GM12878 (cell line): ENCODE results near the gene UBE2J2.

Experiments
- BCL11A ChIP-seq: IDR thresholded peaks from 2 replicates; pipeline ENCODE4 v1.6.1; 2011; ENCODE audit warnings: low read depth, low read length
- CBFB ChIP-seq: IDR thresholded peaks from 2 replicates; pipeline ENCODE4 v1.6.1; 2016; ENCODE audit warnings: antibody characterized with exemption, low read depth
- CREB1 ChIP-seq: IDR thresholded peaks from 2 replicates; pipeline ENCODE4 v1.6.1; 2012; ENCODE audit warnings: low read depth, mild to moderate bottlenecking, inconsistent platforms
- FOXM1 ChIP-seq: IDR thresholded peaks from 2 replicates; pipeline ENCODE4 v1.6.1; 2012; ENCODE audit warnings: low read depth, mild to moderate bottlenecking, inconsistent platforms, low read length, moderate library complexity
- JUND ChIP-seq: IDR thresholded peaks from 2 replicates; pipeline ENCODE4 v1.6.1; 2012; ENCODE audit warnings: low read depth, mild to moderate bottlenecking, low read length, improper control_type of control experiment, moderate library complexity
- MTA2 ChIP-seq: fragments of 450-650 bp; IDR thresholded peaks from 2 replicates; pipeline ENCODE4 v1.6.1; 2016; ENCODE audit warnings: low read depth, mild to moderate bottlenecking, moderate library complexity
- STAT1 ChIP-seq: fragments of 450-650 bp; conservative IDR thresholded peaks from 2 replicates; pipeline ENCODE4 v1.6.1; 2014; ENCODE audit warnings: antibody characterized with exemption, mild to moderate bottlenecking
- SUZ12 ChIP-seq: fragments of 200-600 bp; sonication (generic); IDR thresholded peaks from one replicate; pipeline ENCODE4 v1.6.1; 2018; ENCODE audit warnings: antibody characterized with exemption, mild to moderate bottlenecking; ENCODE audit not compliant: unreplicated experiment
- TF ChIP-seq, protein P1 (sequence below): fragments of 450-650 bp; IDR thresholded peaks from 2 replicates; pipeline ENCODE4 v1.6.1; 2017; ENCODE audit warnings: mild to moderate bottlenecking, moderate library complexity
- TF ChIP-seq, protein P2 (sequence below), 3 experiments: IDR thresholded peaks in 2 of 3; conservative IDR thresholded peaks in 1 of 3; 2 replicates each; pipeline ENCODE4 v1.5.1; 2011; ENCODE audit warnings: low read depth in 3 of 3, low read length in 3 of 3, mild to moderate bottlenecking in 3 of 3, control low read depth in 2 of 3, moderate library complexity in 2 of 3, inconsistent platforms in 1 of 3, mixed read lengths in 1 of 3; ENCODE audit not compliant: control insufficient read depth in 2 of 3, insufficient read depth in 1 of 3; ENCODE audit errors: extremely low read depth in 1 of 3

DNA sequence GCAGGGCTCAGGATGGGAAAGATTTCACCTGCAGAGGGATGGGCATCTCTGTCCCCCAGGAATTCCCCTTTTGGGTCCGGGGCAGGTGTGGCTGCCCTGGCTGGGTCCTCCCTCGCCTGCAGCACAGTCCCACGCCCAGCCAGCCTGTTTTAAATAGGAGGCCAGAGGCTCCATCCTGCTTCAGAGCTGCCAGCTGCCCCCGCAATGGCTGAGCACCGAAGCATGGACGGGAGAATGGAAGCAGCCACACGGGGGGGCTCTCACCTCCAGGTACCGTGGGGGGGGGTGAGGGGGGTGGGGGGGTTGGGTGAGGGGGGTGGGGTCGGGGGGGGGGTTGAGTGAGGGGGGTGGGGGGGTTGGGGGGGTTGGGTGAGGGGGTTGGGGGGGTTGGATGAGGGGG is 10.2 kb upstream of the UBE2J2 start:
- TF ChIP-seq FOXM1 (no peak), MTA2 (no peak), SUZ12 (no peak), BCL11A (no peak), STAT1 (no peak), CREB1 (no peak), CBFB (no peak), JUND (no peak)
- TF ChIP-seq, protein P1, sequence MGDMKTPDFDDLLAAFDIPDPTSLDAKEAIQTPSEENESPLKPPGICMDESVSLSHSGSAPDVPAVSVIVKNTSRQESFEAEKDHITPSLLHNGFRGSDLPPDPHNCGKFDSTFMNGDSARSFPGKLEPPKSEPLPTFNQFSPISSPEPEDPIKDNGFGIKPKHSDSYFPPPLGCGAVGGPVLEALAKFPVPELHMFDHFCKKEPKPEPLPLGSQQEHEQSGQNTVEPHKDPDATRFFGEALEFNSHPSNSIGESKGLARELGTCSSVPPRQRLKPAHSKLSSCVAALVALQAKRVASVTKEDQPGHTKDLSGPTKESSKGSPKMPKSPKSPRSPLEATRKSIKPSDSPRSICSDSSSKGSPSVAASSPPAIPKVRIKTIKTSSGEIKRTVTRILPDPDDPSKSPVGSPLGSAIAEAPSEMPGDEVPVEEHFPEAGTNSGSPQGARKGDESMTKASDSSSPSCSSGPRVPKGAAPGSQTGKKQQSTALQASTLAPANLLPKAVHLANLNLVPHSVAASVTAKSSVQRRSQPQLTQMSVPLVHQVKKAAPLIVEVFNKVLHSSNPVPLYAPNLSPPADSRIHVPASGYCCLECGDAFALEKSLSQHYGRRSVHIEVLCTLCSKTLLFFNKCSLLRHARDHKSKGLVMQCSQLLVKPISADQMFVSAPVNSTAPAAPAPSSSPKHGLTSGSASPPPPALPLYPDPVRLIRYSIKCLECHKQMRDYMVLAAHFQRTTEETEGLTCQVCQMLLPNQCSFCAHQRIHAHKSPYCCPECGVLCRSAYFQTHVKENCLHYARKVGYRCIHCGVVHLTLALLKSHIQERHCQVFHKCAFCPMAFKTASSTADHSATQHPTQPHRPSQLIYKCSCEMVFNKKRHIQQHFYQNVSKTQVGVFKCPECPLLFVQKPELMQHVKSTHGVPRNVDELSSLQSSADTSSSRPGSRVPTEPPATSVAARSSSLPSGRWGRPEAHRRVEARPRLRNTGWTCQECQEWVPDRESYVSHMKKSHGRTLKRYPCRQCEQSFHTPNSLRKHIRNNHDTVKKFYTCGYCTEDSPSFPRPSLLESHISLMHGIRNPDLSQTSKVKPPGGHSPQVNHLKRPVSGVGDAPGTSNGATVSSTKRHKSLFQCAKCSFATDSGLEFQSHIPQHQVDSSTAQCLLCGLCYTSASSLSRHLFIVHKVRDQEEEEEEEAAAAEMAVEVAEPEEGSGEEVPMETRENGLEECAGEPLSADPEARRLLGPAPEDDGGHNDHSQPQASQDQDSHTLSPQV = no peak
- TF ChIP-seq, protein P2, sequence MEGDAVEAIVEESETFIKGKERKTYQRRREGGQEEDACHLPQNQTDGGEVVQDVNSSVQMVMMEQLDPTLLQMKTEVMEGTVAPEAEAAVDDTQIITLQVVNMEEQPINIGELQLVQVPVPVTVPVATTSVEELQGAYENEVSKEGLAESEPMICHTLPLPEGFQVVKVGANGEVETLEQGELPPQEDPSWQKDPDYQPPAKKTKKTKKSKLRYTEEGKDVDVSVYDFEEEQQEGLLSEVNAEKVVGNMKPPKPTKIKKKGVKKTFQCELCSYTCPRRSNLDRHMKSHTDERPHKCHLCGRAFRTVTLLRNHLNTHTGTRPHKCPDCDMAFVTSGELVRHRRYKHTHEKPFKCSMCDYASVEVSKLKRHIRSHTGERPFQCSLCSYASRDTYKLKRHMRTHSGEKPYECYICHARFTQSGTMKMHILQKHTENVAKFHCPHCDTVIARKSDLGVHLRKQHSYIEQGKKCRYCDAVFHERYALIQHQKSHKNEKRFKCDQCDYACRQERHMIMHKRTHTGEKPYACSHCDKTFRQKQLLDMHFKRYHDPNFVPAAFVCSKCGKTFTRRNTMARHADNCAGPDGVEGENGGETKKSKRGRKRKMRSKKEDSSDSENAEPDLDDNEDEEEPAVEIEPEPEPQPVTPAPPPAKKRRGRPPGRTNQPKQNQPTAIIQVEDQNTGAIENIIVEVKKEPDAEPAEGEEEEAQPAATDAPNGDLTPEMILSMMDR (IDR thresholded peaks at IDR 0.05 in 2 of 3, conservative IDR thresholded peaks at IDR 0.05 in 1 of 3; ENCODE audit: control insufficient read depth in 2 of 3, extremely low read depth in 1 of 3, insufficient read depth in 1 of 3, low read depth in 3 of 3, low read length in 3 of 3) = 0 out of 6 replicates have a peak, but pooled peaks of 1 of the 3 experiments have one; percentile 2
